Sciatic nerve (tissue), 2 donors: ENCODE results near the gene AMOTL2. TPM values are rescaled to one million over a fixed set of nuclear protein-coding genes. Genes with fewer than 3 reads are reported as not detected.

Experiments
- ATAC-seq: fragments of 200-7000 bp; cut with Tn5 transposase; one replicate; pipeline ENCODE4 v1.9.1; 2020; ENCODE audit warnings: mild to moderate bottlenecking, moderate library complexity
- DNase-seq: peaks from one replicate; pipeline ENCODE4 v3.0.0-alpha.2; 2020; ENCODE audit warnings: low spot score
- intact Hi-C: fragments of 100-400 bp; cut with DNase I; formaldehyde crosslinking; loops from one replicate; pipeline ENCODE4 v1.14.2; 2022
- total RNA-seq: library from RNA; stranded (reverse); fragmentation: NEBNext Ultra II Directional; extraction: Animal tissue kit (Norgen Biotek cat#: 25700); gene quantifications from one replicate; pipeline ENCODE4 v1.2.1, GENCODE V29; 2021
- donor health status: DM: no; HTN: no; CAD: no.
- donor health status: DM: no; HTN: no; CAD: no.

AMOTL2 gene
- total RNA-seq, 1 donor from 2014 or later, result 158 TPM

DNA sequence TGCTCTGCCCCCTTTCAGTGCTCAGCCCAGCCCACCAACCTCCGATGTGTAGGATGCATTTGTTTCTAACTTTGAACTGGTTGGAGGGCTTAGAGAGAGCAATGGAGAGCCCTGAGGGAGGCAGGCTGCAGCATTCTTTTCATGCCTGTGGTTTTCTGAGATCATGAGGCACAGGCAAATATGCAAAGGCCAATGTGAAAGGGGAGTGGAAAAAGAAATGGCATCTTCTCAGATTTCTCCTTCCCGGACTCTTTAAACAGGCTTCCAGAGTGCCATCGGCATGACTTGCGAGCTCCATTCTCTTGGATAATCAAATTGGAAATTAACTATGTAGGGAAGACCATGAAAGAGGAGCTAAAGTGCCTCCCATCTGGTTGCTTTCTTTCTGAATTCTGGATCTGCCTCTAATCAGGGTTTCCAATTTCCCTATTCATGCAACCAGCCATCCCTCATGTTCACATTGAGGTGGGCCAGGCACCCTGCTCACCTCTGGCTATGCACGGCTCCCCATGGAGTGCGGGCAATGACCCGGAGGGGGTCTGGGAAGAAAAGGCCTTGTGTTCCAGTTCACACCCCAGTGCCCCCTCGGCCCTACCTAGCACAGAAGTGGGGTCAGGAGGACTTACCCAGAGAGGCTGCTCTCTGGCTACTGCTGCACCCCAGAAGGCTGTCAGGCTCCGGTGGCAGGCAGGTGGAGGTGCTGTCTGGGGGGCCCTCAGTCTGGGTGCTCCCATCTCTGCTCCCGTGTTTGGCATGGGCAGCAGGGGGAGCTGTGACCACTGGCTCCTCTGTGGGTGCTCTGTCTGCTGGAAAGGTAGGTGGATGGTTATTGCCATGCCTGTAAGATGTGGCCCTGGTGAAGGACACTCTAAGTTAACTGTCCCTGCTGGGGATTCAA, 16.1 kb downstream of the AMOTL2 start:
- intact Hi-C loops, result no loop called here
- ATAC-seq (peak; percentile 89), DNase-seq (peak; percentile 66)

DNA sequence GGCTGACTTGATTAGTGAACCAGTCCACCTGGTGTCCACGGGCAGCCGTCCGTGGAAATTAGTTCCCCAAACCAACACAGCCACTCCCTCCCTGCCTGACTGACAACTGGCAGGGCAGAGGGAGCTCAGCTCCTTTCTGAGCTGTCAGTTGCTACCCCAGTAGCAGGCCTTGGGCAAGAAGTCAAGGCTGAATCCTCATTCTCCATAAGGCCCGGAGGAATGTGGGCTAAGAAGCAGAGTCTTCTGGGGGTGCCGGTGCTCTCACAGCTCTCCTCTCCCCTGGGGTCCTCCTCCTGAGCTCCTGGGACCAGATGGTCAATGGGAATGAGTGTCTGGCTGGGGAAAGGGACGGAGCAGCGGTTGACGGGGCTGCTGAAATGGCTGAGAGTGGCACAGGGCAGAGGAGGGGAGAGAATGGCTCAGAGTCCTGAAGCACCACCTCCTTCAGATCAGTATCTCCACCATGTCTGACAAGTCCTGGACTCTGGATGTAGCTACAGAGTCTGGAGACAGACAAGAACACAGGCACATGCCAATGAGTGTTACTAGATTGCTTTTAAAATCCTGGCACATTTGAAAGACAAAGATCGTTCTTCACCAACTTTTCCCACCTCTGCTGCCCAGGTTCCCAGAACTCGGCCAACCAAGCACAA, 16.9 kb downstream of the AMOTL2 start:
- intact Hi-C loops, result no loop called here
- ATAC-seq (peak; percentile 38), DNase-seq (peak; percentile 56)

DNA sequence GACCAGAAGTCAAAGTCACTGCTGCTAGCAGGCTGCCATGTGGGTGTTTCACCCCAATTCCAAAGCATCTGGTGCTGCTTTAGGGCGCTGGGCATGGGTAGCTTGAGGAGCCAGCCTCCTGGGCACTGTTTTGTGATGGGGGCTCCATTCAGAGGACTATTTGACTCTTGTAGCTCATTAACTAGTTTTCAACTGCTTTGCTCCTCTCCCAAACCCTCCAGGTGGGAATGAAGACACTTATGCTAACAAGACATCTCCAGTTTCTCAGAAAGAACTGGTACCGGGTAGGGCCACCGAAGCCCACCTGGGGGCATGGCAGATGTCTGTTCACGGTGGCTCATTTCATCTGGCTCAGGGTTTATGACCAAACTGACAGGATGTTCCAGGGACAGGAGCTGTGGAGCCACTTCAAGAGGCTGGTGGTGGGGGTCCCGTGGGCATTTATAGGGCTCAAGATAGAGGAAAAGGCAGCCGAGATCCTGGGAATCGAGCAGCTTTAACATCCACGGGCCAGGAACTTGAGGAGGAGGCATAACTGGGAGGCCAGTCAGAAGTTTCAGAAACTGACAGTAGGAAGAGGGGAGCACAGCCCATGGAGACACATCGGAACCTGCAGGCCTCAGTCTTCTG, 17.7 kb downstream of the AMOTL2 start:
- no peak for ATAC-seq
- no peak for DNase-seq
- intact Hi-C loops, result no loop called here

DNA sequence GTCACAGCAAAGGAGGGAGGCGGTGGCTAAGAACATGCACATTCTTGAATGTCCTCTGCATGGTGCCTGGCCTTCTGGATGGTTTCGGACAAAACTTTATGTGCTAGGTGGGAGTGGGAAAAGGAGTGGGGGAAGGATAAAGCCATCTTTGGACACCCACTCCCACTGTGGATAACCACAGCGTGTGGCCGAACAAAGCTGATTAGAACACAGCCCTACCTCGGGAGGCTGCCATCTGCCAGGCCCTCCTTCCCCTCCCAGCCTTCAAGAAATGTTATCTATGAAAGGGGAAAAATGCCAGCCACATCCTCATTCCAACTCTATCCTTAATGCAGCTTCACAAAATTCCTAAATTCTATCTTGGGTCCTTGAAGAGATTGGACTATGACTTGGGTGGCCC, 18.8 kb downstream of the AMOTL2 start:
- ATAC-seq, result no peak
- no peak for DNase-seq
- intact Hi-C loops, result no loop called here

GRCh38 chr3:134354612-134355251, 19.5 kb downstream of the AMOTL2 start:
- no peak for ATAC-seq
- DNase-seq, result no peak
- intact Hi-C loops, result no loop called here

DNA sequence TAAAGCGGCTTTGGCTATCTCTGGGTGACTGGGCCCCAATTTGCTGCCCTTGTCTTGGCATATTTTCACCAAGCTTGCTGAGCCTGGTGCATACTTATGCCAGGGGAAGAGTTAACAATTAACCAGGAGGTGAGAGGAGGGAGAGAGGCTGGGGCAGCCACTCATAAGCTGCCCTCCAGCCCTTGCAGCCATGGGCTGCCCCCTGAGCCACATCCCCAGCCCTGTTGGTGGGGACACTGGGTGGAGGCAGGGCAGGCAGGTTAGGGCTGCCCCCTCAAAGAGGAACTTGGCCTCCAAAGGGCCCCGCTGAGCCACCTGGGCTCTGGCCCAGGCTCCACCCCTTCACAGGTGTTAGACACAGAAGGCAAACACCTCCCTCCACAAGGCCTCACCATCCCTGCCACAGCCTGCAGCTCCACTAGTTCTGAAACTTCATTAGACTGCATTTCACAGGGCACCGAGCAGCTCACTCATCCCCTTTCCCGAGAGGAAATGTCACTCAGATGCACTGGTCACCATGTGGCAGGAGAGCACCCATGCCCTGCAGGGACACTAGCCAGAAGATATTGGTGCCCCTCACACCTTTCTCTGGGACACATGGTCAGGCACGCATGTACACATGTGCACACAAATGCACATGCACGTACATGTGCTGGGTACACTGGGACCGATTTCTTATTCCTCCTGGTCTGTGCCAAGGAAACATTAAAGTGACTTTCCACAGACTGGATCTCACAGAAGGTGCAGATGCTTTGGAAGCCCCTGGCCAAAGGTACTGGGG, 20.2 kb downstream of the AMOTL2 start:
- DNase-seq, result no peak
- ATAC-seq, result no peak
- intact Hi-C loops, result no loop called here

- intact Hi-C loops, result no loop called here
- ATAC-seq (no peak), DNase-seq (no peak)
Measured at GRCh38 chr3:134353171-134353825, 20.9 kb downstream of the AMOTL2 start.

DNA sequence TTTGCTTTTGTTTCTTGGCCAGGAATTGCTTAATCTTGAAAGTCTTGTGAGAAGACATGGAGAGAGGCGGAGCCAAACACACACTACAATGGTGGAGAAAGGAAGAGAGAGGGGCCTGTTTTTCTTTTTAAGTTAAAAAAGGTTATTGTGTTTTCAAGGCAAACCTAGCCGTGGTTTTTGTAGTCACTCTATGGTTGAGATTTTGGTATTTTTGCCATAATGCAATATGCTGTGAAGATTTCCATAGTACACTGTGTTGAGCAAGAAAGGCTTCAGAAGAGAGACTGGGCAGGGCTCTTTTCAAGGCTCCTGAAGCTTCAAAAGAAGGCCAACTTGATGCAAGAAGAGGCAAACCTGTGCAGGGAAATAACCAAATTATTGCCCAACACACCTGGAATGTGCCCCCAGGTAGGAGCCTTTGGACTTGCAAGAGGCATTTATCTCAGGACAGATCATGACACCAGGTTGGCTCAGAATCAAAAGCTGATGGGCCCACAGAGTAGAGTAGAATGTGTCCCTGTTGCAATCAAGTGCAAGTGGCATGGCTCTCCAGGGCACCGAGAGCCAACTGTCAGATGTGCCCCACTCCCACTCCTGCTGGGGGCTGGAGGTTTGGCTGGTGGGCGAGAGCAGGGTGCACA, 22.1 kb downstream of the AMOTL2 start:
- intact Hi-C loops, result no loop called here
- ATAC-seq (peak; percentile 67), DNase-seq (no peak)

GRCh38 chr3:134351427-134351826, 22.8 kb downstream of the AMOTL2 start:
- ATAC-seq (peak; percentile 89), DNase-seq (no peak)
- intact Hi-C loops, result no loop called here

GRCh38 chr3:134350861-134351311, 23.4 kb downstream of the AMOTL2 start:
- no peak for DNase-seq
- intact Hi-C loops, result no loop called here
- ATAC-seq, result peak; percentile 4

GRCh38 chr3:134350266-134350665, 24.0 kb downstream of the AMOTL2 start:
- no peak for ATAC-seq

DNA sequence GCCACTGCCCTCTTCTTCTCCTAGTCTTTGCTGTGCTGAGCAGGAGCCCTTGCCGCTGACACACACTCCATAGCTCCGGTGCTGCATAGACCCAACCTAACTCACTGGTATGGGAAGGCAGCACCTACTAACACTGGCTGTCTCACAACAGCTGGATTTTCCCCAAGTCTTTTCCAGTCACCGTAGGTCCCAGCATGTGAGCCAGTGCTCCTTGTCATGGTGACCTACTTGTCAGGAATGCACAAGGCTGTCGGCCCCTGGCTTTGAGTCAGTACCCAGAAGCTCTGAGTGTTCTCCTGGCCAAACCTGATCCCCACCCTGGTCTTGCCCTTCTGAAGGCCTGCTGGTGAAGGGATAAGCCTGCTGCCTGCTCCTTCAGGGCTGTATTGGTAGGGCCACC, 25.7 kb downstream of the AMOTL2 start:
- ATAC-seq, result no peak
- no peak for DNase-seq
- intact Hi-C loops, result no loop called here

More at GRCh38 chr3:134350266-134350665, 24.0 kb downstream of the AMOTL2 start:
- DNase-seq, result no peak
- intact Hi-C loops, result no loop called here

DNA sequence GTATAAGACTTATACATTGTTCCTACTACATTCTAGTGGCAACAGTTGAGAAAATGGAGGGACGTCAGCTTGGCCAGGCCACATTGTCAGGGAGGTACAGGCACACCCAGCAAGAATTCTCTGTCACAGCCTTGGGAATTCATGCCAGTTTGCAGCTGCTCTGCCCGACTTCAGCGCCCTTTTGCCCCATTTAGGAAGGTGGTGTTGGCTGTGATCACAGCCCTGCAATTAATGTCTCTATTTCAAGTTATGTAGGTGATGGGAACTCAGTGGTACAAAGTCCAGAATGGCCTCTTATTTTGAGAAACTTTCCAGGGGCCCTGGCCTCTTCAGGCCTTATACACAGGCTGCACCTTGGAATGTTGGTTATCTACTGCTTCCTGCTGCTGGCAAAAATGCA, 26.7 kb downstream of the AMOTL2 start:
- intact Hi-C loops, result no loop called here
- no peak for ATAC-seq
- no peak for DNase-seq

- ATAC-seq (no peak), DNase-seq (no peak)
- intact Hi-C loops, result no loop called here
Measured at GRCh38 chr3:134346744-134347143, 27.5 kb downstream of the AMOTL2 start.

- ATAC-seq (no peak), DNase-seq (peak; percentile 23)
- intact Hi-C loops, result no loop called here
Measured at GRCh38 chr3:134345202-134345601, 29.0 kb downstream of the AMOTL2 start.

- no peak for DNase-seq
- intact Hi-C loops, result no loop called here
Measured at GRCh38 chr3:134344560-134344959, 29.7 kb downstream of the AMOTL2 start.

DNA sequence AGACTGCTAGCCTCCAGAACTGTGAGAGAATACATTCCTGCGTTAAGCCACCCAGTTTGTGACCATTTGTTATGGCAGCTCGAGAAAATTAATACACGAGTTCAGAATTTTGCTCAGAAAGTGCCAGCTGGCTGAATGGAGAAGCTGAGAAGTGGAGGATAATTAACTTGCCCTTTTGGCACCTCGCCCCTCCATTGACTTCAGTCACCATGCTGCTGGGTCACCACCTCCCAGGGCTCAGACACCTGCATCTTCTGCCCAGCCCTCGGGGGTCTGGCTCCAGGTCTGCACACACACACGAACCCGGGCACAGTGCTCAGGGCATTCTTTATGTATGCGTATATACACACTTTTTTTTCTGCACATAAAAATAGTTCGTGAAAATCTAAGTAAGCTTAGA, 32.0 kb downstream of the AMOTL2 start:
- ATAC-seq (no peak), DNase-seq (peak; percentile 58)
- intact Hi-C loops, result no loop called here

More at GRCh38 chr3:134344560-134344959, 29.7 kb downstream of the AMOTL2 start:
- no peak for ATAC-seq

DNA sequence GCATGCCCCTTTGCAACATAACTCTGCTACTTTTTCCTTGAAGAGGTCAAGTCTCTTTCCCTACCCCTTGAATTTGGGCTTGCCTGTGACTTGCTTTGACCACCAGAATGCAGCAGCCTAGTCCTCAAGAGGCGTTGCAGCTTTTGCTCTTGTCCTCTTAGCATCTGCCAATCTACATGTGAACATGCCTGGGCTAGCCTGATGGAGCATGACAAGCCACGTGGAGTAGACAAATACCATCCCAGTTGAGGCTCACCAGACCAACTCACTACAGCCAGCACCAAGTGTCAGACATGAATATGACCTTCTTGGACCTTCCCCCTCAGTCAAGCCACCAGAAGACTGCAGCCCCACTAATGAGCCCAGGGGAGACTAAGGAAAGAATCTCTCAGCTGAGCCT, 32.9 kb downstream of the AMOTL2 start:
- intact Hi-C loops, result no loop called here
- no peak for DNase-seq
- ATAC-seq, result no peak
